GM19240 (cell line): Measurements from ENCODE around the gene CASP7.
A peak's percentile ranks its signal among the peaks of the same experiment; 100 is the strongest.
"Not testable (repeated sequence)": the region's sequence is repeated elsewhere in the genome, so short reads cannot be mapped to it uniquely, and the experiment has no call there.

Experiments used
- DNase-seq: peaks from one replicate; pipeline ENCODE4 v3.0.0; 2011; ENCODE audit warnings: low spot score; ENCODE audit not compliant: insufficient read length

Gene CASP7

GRCh38 chr10:113679463-113680189, at the start of gene CASP7:
CASP7 (plus strand) TSS chr10:113679912; CDS start chr10:113697494, 17,582 bp downstream.
- peak; percentile 34 for DNase-seq

GRCh38 chr10:113630929-113631533, 48.7 kb upstream of the CASP7 start:
- no peak for DNase-seq

GRCh38 chr10:113631684-113632367, 47.9 kb upstream of the CASP7 start:
- DNase-seq, result no peak

GRCh38 chr10:113639966-113640365, 39.7 kb upstream of the CASP7 start:
- no peak for DNase-seq

- DNase-seq, result no peak
Observed at GRCh38 chr10:113641702-113642101, 38.0 kb upstream of the CASP7 start.

- no peak for DNase-seq
Observed at GRCh38 chr10:113643183-113643582, 36.5 kb upstream of the CASP7 start.

GRCh38 chr10:113644185-113645120, 35.3 kb upstream of the CASP7 start:
- DNase-seq, result no peak

GRCh38 chr10:113646336-113647201, 33.1 kb upstream of the CASP7 start:
- DNase-seq, result no peak

- no peak for DNase-seq
Observed at GRCh38 chr10:113647812-113648211, 31.9 kb upstream of the CASP7 start.

- DNase-seq, result no peak
Observed at GRCh38 chr10:113648478-113648877, 31.2 kb upstream of the CASP7 start.

GRCh38 chr10:113650172-113650571, 29.5 kb upstream of the CASP7 start:
- no peak for DNase-seq

GRCh38 chr10:113651021-113651420, 28.7 kb upstream of the CASP7 start:
- no peak for DNase-seq

GRCh38 chr10:113651898-113652297, 27.8 kb upstream of the CASP7 start:
- DNase-seq, result no peak

GRCh38 chr10:113652456-113652855, 27.3 kb upstream of the CASP7 start:
- DNase-seq, result not testable (repeated sequence)

- DNase-seq, result no peak
Observed at GRCh38 chr10:113656896-113657295, 22.8 kb upstream of the CASP7 start.

- DNase-seq, result no peak
Observed at GRCh38 chr10:113657544-113657943, 22.2 kb upstream of the CASP7 start.

- DNase-seq, result no peak
Observed at GRCh38 chr10:113661332-113661731, 18.4 kb upstream of the CASP7 start.

- DNase-seq, result no peak
Observed at GRCh38 chr10:113663142-113663541, 16.6 kb upstream of the CASP7 start.

GRCh38 chr10:113663908-113664307, 15.8 kb upstream of the CASP7 start, which contains the start of gene NRAP:
NRAP (minus strand) TSS chr10:113664041; CDS start chr10:113663882, 159 bp downstream.
- no peak for DNase-seq

GRCh38 chr10:113665352-113665751, 14.4 kb upstream of the CASP7 start:
- DNase-seq, result no peak
